GM19395 (cell line): ENCODE data around the gene CHST3.
A peak's percentile ranks its signal among the peaks of the same experiment; 100 is the strongest.
"Not testable (repeated sequence)": the region's sequence is repeated elsewhere in the genome, so short reads cannot be mapped to it uniquely, and the experiment has no call there.

ENCODE experiments used
- ATAC-seq: cut with Tn5 transposase; IDR thresholded peaks from one replicate; pipeline ENCODE4 v1.9.1; 2021; ENCODE audit warnings: mild to moderate bottlenecking, moderate library complexity; ENCODE audit not compliant: unreplicated experiment

CHST3 gene

DNA sequence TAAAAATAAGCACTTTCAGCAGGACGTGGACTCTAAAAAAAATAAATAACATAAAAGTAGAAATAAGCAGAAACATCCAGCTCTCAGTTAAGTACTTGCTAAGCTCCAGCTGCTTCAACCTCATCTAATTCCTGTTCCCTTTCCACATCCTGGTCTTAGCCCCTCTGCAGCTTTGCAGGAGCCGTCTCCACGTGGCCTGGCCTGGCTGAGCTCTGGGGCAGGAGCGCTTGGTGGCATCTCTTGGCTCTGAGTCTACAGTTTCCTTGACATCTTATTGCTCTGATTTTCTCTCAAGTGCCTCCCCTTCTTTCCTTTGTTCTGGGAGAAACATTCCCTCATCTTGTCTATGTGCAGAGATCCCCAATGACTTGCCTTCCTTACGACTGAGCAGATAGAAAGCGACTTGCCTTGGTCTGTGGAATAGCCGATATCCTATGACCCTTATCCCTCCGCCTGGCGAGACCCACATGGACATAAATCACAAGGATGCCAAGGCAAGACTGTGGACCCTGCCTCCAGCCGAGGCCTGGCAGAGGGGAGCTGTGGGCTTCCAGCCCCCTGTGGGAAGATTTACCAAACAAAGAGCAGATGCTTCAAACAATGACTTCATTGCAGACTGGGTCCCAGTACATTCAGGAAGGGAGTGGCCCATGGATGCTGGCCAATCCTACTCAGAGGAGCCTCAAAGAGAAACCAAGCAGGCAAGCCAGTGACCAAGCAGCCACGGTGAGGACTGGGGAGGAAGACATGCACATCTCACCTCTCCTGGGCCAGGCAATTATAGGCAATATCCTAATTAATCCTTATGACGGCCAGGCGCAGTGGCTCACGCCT is 62.3 kb downstream of the CHST3 start:
- no peak for ATAC-seq

- ATAC-seq: no peak
These were observed 63.3 kb downstream of the CHST3 start for GRCh38 chr10:72027498-72027897.

- ATAC-seq: no peak
These were observed 65.2 kb downstream of the CHST3 start for GRCh38 chr10:72029414-72029813.

DNA sequence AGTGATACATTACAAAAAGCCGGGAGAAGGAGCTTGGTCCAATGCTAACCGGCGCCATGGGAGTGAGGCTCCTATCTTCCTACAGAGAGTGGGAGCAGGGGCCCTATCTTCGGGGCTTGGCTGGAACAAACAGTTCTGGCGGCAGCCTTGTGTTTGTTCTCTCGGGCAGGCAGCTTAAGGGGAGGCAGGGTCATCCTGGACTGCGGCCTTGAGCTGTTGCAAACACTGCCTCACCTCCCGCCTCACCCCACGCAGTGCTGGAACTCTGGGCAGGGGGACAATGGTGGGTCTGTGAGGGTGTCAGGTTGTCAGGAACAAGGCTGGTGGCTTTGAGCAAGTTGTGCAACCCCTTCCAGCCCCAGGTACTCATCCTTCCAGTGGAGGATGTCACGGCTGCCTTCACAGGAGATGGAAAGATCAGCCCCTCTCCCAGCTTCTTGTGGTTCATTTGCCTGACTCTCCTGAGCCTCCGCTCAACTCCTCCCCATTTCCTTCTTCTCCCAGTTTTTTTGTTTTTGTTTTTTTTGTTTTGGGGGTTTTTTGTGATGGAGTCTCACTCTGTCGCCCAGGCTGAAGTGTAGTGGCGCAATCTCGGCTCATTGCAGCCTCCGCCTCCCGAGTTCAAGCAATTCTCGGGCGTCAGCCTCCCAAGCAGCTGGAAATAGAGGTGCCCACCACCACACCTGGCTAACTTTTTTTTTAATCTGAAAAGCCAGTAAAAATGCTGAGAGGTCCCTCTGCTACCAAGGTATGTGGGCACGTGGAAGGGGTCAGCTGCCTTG is 66.8 kb downstream of the CHST3 start:
- ATAC-seq: no peak

DNA sequence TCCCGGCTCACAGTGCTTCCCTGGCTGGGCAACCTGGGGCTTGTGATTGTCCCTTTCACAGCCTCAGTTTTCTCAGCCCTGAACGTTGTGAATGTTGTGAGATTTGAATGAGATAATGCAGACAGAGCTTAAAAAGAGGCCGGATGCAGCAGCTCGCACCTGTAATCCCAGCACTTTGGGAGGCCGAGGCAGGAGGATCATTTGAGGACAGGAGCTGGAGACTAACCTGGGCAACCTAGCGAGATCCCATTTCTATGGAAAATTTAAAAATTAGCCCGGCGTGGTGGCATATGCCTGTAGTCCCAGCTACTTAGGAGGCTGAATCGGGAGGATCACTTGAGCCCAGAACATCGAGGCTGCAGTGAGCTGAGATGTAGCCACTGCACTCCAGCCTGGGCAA is 67.5 kb downstream of the CHST3 start:
- ATAC-seq: no peak

GRCh38 chr10:72032409-72033162 is 68.4 kb downstream of the CHST3 start:
- ATAC-seq: not testable (repeated sequence)

GRCh38 chr10:72034040-72034499 is 69.9 kb downstream of the CHST3 start:
- no peak for ATAC-seq

DNA sequence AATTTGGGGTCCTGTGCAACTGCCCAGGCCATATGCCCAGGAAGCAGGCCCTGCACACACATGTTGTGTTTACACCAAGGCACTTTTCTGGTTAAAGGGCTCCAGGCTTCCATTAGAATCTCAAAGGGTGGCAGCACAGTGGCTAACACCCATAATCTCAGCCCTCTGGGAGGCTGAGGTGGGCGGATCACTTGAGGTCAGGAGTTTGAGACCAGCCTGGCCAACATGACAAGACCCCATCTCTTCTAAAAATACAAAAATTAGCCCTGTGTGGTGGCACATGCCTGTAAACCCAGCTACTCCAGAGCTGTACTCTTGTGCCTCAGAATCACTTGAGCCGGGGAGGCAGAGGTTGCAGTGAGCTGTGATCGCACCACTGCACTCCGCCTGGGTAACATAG is 70.6 kb downstream of the CHST3 start:
- no peak for ATAC-seq

GRCh38 chr10:72035252-72035887 is 71.2 kb downstream of the CHST3 start:
- ATAC-seq: no peak

DNA sequence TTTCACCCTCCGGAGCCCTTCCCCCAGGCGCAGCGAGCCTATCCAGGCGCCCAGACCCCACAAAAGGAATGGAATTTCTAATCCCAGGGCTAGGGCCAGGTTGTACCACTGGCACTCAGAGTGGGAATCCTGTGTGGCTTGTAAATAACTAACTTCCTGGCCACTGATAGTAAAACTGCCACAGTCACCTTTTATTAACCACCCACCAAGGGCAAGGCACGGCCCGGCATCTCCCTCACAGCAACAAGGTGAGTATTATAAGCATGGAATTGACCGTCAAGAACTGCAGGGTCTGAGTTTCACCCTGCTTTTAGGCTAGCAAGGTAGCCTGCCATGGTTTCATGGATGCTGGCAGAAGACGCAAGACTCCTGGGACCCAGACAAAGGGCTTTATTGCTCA is 73.1 kb downstream of the CHST3 start:
- ATAC-seq: no peak

- no peak for ATAC-seq
These were observed 73.6 kb downstream of the CHST3 start for GRCh38 chr10:72037811-72038210.

- no peak for ATAC-seq
These were observed 74.3 kb downstream of the CHST3 start for GRCh38 chr10:72038458-72039001.

DNA sequence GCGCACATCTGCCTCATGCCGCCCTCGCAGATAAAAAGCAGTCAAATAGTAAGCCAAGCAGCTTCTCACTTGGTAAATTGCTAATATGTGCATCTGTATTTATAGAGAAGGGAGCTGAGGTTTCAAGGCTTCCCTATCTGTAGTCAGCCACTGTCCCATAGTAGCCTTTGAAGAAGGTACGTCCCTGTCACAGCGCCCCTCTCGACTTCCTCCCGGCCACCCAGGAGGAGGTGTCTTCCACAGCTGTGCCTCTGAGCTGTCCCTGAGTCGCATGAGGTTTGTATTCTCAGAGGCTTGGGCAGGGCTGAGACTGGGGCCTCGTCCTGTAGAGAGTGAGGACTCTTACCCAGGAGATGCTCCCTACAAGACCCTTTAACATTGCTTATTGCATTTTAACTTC is 75.2 kb downstream of the CHST3 start:
- no peak for ATAC-seq

GRCh38 chr10:72041491-72041890 is 77.3 kb downstream of the CHST3 start:
- ATAC-seq: no peak

DNA sequence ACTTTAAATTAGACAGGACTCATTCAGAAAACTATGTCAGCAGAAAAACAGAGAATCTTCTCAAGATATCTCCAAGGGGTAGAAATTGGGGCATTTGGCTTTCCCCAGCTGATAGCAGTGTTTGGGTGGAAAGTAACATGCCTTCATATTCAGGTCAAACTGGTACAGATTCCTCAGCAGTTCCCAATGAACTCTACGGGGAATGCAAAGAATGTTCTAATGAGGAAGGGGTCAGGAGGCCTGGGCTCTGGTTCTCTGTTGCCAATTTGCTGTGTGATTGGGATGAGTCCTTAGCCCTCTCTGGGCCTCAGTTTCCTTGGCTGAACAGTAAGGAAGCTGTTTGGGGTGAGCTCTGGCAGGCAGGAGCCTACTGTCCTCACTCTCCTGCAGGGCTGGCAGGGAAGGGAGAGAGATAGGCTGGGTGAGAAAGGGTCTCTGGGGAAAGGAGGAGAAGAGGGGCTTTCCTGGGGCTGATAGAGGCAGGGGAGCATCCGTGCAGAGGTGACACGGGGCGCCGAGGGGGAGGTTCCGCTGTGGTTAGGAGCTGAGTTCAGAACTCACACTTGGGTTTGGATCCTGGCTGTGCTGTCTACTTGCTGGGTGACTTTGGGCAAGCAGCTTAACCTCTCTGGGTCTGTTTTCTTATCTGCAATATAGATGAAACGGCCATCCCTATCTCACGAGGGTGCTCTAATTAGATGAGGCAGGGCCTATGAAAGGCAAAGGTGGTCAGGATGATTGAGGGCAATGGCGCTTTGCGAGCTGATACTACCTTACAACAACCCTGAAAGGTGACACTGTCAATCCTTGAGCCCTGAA is 79.0 kb downstream of the CHST3 start:
- no peak for ATAC-seq

DNA sequence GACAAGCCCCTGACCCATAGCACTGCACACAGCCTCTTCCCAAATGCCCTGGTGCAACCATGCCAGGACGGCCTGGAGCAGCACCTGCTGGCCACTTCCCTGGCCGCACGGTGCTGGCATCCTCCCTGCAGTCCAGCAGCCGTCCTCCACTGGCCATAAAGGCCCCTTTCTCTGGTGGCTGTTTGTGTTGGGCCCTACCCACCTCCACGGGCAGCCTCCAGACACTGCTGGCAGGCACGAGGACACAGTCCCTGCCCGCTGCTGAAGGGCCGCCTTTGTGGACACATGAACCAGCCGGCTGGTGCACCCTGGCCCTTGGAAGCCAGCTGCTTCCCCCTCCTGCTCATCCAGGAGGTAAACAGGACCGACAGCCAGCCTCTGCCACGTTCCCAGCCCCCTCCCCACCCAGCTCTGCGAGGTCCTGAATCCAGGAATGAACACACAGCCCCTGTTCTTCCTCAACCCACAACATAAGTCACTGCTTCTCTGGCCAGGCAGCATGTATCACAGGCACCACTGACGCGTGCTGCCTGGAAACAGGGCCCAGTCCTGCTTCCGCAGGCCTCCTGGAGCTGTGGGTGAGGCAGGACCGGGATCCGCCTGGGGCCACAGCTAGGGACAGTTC is 80.3 kb downstream of the CHST3 start:
- ATAC-seq: no peak

DNA sequence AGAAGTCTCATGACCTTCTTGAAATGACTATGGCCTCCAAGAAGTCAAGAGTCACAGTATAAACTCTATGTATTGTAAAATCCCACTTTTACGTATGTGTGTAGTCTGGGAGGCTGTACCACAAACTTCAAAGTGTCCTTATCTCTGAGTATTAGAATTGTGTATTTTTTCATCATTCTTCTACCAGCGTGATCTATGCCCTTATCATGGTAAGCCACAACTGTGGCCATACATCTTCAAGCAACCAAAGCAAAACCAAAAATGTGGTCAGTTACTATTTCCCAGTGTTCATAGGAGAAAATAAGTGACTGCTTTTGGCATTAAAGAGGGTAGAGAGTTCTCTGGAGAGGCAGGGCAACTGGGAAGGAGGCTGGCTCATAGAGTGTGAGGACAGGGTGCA is 81.4 kb downstream of the CHST3 start:
- ATAC-seq: no peak

- peak; percentile 57 for ATAC-seq
These were observed 84.4 kb downstream of the CHST3 start for GRCh38 chr10:72048450-72049124.

DNA sequence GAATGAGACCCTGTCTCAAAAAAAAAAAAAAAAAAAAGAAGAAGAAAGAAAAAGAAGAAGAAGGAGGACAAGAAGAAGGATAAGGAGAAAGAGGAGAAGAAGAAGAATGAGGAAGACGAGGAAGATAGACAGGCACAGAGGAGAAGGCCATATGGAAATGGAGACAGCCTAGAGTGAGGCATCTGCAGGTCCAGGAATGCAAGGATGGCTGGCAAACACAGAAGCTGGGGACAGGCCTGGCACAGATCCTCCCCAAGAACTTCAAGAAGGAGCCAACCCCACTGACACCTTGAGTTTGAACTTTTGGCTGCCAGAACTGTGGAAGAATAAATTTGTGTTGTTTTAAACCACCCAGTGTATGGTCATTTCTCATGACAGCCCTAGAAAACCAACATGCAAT is 85.3 kb downstream of the CHST3 start:
- ATAC-seq: no peak
